Measurements from ENCODE around the gene CERT1.
"Not testable (repeated sequence)": the region's sequence is repeated elsewhere in the genome, so short reads cannot be mapped to it uniquely, and the experiment has no call there.

GRCh38 chr5:75498875-75499274, 12.6 kb downstream of the CERT1 start:
- TF ChIP-seq CTCF (IDR thresholded peaks at IDR 0.05; ENCODE audit: low read length); EZH2 (IDR thresholded peaks at IDR 0.05; ENCODE audit: borderline replicate concordance, low read length): not testable (repeated sequence)

Measured in OCI-LY1 (cell line).